ENCODE results near the gene SHKBP1.

DNA sequence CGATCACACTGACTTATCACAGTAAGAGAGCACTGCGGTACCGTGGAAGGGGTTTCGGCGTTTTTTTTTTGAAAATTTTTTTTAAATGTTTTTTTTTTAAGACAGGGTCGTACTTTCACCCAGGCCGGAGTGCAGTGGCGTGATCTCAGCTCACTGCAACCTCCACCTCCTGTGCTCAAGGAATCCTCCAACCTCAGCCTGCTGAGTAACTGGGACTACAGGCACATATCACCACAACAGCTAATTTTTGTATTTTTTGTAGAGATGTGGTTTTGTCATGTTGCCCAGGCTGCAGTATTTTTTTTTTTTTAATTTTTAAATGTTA is 43.5 kb downstream of the SHKBP1 start:
- TF ChIP-seq REST (IDR thresholded peaks at IDR 0.05; ENCODE audit: insufficient read depth in 1 of 2, low read depth in 2 of 2, low read length in 2 of 2) = no peak
- no peak for TF ChIP-seq POLR2AphosphoS5 (IDR thresholded peaks at IDR 0.05; ENCODE audit: low read depth, low read length)
- no peak for TF ChIP-seq SIN3A (IDR thresholded peaks at IDR 0.05; ENCODE audit: borderline replicate concordance, insufficient read depth, low read length)
- TF ChIP-seq TAF1 (IDR thresholded peaks at IDR 0.05; ENCODE audit: borderline replicate concordance, insufficient read depth, low read length) = no peak
- no peak for TF ChIP-seq FOXP2 (optimal IDR thresholded peaks at IDR 0.05; ENCODE audit: borderline replicate concordance, extremely low read depth, extremely low read length, insufficient read depth)
